ENCODE measurements around the gene SLC43A3.
"Not testable (repeated sequence)": the region's sequence is repeated elsewhere in the genome, so short reads cannot be mapped to it uniquely, and the experiment has no call there.

The SLC43A3 gene

DNA sequence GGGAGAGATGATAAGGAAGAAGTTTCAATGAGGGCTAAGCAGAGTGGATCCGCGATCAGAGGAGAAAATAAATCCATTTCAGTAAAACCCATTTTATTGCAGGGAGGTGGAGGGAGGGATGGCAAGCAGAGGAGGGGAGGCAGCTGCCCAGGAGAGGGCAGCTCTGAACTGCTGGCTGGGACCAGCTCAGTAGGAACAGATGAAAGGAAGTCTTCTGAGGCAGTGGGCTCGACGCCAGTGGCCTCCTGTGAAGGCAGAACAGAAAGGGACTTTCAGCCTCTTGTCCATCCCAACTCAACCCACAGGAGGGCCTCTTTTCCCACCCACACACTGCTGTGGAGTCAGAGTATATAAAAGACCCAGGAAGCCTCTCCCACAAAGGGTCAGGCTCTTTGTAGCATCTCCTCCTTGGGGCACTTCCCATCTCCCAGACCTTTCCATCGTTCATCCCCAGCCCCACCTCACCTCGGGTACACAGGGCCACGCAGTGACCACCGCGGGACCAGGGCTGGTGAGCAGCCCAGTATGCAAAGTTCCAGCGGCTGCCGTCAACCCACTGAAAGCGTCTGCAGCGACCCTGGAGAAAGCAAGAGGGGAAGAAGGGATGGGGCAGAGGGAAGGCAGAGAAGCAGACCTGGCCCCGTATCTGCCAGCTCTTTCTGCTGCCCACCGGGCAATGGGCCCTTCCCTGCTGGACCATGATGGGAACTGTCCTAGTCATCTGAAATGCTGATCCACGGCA is 39.5 kb downstream of the SLC43A3 start:
- in situ Hi-C loops (cut with HindIII; ENCODE audit: low sequenced_read_pairs), result no loop called here

DNA sequence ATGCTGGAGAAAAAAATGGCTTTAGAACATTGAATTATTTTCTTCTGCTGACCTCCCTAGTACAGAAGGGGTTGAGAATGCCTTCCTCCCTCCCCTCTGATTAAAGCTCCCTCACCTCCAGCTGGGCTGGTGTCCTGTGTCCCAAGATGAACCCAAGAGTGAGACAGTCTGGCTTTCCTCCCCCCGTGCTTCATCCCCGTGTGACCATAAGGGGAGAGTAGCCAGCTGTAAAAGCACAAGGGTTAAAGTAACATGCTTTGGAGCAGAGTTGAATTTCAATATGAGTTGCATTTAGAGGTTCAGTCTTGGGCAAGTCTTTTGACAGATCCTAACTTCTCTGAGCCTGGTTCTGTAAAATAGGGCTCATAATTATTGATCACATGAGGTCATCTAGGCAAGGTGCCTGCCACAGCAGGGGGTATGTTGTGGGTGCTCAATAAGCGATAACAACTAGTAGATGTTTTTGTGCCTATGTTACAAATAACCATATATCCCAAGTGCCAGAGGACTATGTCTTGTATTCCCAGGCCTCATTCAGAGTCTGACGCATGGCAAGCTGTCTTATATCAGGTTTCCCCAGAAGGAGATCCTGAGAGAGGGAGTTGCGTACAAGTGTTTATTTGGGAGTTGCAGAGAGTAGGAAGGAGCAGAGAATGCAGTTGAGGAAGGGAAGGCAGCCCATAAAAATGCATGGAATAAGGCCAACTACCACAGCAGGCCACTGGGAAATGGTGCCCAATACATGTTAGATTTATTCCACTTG is 40.6 kb downstream of the SLC43A3 start:
- in situ Hi-C loops (cut with HindIII; ENCODE audit: low sequenced_read_pairs), result no loop called here

DNA sequence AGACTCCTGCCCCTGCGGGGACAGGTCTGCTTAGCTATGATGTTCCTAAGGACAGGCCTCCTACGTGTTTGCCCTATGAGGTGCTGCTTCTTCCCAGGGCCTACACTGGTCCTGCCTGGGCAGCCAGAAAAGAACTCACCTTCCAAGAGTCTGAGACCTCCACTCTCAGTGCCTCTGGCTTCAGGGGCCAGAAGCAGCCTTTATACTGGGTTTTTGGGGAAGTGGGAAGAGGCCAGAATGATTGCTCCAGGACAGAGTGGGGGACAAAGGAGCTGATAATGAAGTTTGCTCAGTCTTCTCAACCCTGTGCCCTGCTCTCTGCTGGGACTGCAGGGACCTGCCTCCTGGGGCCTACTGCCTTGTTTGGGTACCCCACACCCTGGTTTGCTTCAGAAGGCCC is 45.9 kb downstream of the SLC43A3 start, which contains the start of gene PRG3:
PRG3 (minus strand) TSS at position 176 of the 400 bp plus-strand sequence. CDS start 442 bp downstream, outside the sequence.
- in situ Hi-C loops (cut with HindIII; ENCODE audit: low sequenced_read_pairs), result loop anchor here (5.0 kb wide), 1 partner anchor 244 kb away; no protein-coding TSS in a partner anchor

DNA sequence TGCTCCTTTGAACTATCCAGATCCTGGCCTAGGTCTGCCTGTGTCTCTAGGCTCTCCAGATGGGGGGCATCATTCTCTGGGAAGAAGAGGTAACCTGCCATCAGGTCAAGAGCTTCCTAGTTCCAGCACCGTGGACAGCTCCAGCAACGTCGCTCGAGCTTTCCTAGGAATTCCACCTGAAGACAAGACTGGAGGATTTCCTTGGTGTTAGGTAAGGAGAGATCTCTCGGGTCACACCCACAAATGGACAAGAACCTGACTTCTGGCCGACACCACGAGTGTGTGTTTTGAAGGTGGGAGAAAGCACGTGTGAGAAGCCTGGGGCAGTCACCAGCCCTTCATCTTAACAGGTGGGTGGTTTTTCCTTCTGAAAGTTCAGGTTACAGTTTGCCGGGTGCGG is 47.2 kb downstream of the SLC43A3 start:
- in situ Hi-C loops (cut with HindIII; ENCODE audit: low sequenced_read_pairs), result loop anchor here (5.0 kb wide), 1 partner anchor 242 kb away; no protein-coding TSS in a partner anchor

DNA sequence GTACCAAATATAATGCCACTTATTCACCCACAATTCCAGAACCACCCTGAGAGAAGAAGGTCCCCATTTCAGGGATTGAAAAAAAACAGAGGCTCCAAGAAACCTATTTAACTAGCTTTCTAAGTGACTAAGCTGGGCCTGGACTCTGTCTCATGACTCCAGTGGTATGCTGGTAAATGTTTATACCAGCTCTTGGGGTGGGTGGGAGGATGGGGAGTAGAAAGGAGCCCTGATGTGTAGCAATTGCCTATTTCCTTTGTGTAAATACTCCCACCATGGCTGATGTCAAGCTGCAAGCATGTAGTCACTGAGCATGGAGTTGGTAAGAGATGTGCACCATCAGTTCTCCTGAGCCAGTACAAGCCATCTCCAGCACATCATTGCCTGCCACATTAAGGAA is 48.7 kb downstream of the SLC43A3 start:
- in situ Hi-C loops (cut with HindIII; ENCODE audit: low sequenced_read_pairs), result no loop called here

DNA sequence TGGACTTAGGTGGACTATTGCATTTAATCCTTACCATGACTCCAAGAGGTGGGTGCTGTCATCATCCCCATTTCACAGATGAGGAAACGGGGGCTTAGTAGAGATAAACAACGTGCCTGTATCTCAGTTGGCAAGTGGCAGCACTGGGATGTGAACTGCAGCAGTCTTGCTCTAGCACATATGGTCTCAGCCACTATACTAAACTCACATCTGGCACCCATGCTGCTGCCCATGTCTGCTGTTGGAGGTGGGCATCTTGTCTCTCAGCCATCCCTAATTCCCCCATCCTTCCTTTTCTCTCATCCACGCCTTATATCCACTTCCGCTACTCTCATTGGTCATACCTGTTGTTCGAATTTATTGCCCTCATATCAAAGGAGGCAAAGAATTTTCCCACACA is 49.8 kb downstream of the SLC43A3 start:
- in situ Hi-C loops (cut with HindIII; ENCODE audit: low sequenced_read_pairs), result no loop called here

DNA sequence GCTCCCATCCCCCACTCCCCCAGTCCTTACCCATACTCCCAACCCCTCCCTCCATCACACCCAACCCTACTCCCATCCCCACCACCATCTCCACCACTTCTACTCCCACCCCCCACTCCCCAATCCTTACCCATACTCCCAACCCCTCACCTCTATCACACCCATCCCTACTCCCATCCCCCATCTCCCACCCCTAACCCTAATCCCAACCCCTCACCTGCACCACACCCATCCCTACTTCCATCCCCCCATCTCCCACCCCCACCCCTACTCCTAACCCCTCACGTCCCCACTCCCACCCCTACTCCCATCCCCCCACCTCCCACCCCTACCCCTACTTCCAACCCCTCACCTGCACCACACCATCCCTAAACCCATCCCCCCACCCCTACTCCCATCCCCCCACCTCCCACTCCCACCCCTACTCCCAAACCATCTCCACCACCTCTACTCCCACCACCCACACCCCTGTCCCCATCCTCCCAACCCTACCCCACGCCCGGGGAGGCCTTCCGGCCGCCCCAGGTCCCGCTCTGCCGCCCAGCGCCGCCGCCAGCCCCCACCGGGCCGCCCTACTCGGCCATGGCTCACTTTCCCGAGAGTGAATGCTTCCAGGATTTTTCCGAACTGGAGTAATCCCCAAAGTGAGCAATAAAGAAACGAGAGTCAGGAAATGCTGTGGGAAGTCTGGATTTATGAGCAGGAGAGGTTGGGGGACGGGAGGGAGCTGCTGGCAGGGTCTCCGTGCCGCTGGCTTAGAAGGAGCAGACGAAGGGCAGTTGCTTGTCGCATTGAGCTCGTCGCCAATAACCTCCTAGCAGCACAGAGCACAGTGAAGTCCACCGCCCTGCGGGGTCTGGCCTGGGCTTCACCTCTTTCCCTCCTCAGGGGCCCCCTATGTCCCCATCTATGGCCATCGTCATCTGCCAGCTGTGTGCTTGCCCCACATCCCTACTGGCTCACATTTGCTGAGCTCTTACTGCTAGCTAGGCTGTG is 50.5 kb downstream of the SLC43A3 start:
- in situ Hi-C loops (cut with HindIII; ENCODE audit: low sequenced_read_pairs), result no loop called here

DNA sequence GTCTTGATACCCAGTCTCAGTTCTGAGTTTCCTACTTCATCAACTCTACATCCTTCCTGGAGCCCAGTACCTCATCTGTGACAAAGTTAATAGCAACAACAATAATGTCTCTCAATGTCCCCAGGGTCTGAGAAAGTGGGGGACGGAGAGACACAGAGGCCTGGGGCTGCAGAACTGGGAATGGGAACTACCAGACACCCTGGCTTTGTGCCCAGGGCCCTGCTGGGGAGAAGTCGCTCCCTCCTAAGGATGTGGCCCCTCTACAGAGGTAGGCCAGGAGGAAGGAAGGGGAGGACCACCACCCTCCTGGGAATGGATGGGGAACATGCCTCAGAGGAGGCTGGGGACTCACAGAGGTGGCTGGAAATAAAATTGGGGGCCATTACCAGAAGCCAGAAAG is 51.4 kb downstream of the SLC43A3 start:
- in situ Hi-C loops (cut with HindIII; ENCODE audit: low sequenced_read_pairs), result no loop called here

DNA sequence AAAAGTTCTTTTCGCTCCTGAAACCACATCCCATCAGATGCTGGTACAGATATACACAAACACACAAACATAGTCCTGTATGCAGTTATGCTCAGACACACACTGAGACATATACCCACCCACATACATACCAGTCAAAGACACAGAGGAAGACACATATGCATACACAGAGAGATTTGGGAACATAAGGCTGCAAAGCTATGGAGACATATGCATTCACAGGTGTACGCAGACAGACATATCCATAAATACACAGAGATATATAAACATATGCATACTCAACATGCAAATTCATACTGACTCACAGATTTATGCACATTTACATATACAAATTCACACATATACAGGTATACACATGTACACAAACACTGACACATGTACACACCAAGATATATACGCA is 52.0 kb downstream of the SLC43A3 start:
- in situ Hi-C loops (cut with HindIII; ENCODE audit: low sequenced_read_pairs), result no loop called here

DNA sequence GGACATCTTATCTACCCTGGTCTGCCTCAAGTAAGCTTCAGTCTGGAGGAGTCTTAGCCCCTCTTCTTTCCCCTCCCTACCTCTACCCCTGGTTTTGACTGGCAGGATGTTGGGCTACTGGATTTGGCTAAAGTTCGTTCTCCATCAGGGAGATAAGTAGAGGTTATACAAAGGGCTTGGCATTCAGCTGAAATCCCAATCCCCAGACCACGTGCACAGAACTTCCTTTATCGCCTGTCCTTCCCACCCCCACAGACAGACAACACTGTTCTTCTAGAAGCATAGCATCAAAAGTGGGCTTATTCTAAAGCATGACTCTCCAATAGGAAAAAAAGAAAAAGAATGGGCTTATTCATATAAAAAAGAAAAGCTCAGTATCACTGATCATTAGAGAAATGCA is 53.8 kb downstream of the SLC43A3 start:
- in situ Hi-C loops (cut with HindIII; ENCODE audit: low sequenced_read_pairs), result no loop called here

DNA sequence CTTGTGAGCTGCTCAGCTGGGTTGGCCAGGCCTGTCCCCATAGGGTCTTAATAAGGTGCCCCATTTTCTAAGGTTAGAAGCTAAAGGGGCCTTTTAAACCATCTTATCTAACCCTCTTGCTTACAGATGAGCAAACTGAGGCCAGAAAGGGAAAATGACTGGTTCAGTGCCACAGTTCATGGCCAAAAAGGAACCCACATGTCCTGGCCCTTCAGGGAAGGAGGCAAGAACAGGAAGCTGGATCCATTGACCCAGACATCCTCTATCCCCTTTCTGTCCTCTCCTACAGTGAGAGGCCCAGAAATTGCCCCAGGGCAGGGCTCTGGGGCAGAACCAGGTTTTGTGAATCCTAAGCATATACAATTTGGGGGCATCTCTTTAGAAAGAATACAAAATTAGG is 56.0 kb downstream of the SLC43A3 start:
- in situ Hi-C loops (cut with HindIII; ENCODE audit: low sequenced_read_pairs), result no loop called here

DNA sequence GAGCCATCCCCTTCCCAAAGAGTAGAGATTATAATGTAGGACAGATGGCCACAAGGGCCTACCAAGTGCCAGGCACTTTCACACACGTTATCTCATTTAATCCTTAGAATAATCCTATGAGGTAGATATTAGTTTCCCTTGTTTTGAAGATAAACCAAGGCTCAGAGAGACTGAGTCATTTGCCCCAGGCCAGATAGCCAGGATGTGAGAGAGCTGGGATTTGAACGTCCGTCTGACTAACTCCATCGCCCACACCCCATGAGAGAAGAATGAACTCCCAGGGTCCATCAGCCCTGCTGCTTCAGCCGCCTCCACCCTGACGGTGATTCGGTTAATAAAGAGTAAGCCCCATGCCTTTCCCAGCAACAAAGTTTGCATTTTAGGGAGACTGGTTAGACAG is 56.7 kb downstream of the SLC43A3 start:
- in situ Hi-C loops (cut with HindIII; ENCODE audit: low sequenced_read_pairs), result no loop called here

DNA sequence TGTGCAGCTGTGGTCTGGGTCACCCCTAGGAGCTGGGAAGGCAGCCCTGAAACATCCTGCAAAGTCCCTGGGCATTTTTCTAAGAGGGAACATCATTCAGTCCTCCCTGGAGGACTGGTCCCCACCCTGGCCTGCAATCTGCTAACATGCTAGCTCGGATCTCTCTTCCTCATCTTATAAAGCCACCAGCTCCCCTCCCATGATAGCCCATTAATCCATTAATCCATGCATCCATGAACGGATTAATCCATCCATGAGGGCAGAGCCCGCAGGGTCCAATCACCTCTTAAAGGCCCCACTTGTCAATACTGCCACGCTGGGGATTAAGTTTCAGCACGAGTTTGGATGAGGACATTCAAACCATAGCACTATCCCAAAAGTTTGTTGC is 58.1 kb downstream of the SLC43A3 start:
- in situ Hi-C loops (cut with HindIII; ENCODE audit: low sequenced_read_pairs), result no loop called here

DNA sequence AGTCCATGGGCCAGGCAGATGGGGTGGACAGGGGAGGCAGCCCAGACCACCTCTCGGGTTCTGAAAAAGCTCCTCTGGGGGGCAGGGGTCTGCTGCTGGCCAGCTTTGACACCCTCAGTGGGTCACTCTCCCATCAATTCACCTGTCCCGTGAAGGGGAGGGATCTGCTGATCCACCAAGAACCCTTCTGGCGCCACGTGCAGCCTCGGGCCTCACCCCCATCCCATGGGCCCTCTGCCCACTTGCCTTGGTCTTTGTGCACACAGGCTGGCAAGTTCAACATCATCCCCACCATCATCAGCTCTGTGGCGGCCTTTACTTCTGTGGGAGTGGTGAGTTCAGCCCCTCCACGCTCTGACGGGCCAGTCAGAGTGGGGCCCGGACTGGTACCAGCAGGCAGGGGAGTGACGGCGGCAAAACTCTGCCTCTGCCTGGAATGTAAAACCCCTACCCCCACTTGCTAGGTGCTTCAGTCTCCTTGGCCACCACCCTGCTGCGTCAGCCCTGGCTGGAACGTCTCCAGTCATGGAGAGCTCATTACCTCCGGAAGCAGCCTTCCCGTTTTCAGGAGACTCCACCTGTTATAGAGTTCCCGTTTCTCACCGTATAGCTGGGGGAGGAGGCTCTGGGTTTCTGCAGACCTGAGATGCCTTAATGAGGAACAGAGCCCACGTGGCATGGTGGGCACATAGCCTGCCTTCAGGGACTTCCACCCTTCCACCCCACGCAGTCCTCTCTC is 58.6 kb downstream of the SLC43A3 start:
- in situ Hi-C loops (cut with HindIII; ENCODE audit: low sequenced_read_pairs), result no loop called here

DNA sequence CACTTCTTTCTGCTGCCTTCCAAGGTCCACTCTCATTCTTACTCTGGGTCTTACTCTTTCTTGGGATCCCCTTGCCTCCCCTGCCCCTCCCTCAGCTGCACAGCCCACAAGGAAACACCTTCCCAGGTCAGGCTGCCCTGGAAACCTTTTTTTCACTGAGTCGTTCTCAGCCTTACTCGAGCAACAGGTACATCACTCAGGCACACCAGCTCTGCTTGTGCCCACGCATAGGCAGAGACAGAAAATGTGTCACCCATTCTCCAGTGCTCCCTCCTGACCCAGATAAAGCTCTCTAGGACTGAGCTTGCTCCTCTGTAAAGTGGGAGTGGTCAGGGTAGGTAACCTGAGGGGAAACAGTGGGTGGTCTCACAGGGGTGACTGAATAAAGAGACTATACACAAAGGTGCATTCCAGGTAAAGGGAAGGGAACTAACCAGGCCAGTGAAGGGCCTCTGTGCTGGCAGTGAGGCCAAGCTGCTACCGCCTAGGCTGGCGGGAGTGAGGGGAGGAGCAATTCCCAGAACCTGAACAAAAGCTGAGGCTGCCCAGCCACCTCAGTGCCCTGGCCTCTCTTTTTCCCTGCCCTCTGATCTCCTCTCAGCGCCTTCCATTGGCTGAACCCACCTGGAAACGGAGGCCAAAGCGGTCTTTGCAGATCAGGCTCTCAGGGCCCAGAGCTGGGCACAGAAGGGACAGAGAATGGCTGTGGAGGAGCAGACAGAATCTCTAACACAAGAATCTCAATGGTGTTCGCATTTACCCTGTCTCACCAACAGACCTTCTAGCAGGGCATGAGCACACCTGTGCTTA is 61.9 kb downstream of the SLC43A3 start:
- in situ Hi-C loops (cut with HindIII; ENCODE audit: low sequenced_read_pairs), result no loop called here

DNA sequence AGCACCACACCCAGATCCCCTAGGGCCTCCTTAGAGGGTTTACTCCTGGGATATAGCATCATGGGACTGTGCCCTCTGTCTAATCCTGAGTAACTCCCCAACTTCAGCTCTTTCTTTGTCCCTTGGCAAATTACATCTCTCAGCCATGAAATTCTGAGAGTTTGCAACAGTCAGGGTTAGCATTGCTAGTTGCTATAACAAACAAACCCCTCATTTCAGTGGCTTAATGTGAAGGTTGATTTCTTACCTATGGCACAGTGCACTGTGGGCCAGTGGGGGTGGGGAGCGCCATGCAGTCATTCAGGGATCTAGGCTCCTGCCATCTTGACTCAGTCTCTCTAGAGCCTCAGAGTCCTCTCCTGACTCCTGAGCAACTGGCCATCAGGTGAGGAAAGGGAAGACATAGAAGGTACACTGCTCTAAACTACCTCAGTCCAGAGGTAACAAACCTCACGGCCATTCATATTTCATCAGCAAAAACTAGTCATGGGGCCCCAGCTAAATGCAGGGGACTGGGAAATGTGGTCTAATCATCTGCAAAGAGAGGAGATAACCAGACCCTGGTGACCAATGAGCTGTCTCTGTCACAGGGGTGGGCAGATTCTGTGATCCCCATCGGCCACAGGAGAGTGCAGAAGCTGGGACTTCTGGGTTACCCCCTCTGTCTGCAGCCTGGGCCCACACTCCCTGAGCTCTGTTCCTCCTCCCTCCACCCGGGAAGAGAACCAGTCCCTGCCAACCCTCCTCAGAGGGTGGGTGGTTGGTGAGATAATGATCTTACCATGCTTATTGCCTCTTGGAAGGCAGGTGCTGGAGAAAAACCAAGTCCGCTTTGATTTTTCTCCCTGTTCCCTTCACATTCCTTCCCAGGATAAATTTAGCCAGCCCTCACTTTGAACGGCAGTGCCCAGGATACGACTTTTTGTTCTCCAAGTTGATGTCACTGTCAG is 63.5 kb downstream of the SLC43A3 start:
- in situ Hi-C loops (cut with HindIII; ENCODE audit: low sequenced_read_pairs), result no loop called here

DNA sequence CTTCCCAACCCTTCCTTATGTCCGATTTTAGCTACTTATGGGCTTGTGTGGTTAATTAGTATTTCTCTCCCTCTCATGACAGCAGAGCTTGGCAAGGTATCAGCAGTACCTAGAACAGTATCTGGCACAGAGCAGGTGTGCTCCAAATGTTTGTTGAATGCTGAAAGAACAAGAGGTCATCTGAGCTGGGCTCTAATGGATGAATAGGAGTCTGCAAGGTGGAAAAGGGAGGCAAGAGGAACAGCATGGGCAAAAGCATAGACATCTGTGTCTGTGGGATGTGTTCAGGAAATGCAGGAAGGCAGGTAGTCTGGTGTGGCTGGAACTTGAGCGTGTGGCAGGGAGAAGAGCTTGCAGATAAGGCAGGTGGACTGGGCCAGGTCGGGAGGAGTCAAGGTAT is 65.0 kb downstream of the SLC43A3 start:
- in situ Hi-C loops (cut with HindIII; ENCODE audit: low sequenced_read_pairs), result no loop called here

DNA sequence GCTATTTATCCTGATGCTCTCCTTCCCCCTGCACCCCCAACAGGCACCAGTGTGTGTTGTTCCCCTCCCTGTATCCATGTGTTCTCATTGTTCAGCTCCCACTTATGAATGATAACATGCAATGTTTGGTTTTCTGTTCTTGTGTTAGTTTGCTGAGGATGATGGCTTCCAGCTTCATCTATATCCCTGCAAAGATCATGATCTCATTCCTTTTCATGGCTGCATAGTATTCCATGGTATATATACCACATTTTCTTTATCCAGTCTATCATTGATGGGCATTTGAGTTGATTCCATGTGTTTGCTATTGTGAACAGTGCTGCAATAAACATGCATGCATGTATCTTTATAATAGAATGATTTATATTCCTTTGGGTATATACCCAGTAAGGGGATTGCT is 65.5 kb downstream of the SLC43A3 start:
- in situ Hi-C loops (cut with HindIII; ENCODE audit: low sequenced_read_pairs), result not testable (repeated sequence)
